ENCODE data around the gene ARHGEF39.

Gene ARHGEF39

GRCh38 chr9:35673132-35674024, 8.4 kb upstream of the ARHGEF39 start, which contains the start of gene CA9:
Gene CA9 (plus strand): TSS chr9:35673928. CDS start chr9:35673960, 32 bp downstream.
- DNase-seq = no peak

DNA sequence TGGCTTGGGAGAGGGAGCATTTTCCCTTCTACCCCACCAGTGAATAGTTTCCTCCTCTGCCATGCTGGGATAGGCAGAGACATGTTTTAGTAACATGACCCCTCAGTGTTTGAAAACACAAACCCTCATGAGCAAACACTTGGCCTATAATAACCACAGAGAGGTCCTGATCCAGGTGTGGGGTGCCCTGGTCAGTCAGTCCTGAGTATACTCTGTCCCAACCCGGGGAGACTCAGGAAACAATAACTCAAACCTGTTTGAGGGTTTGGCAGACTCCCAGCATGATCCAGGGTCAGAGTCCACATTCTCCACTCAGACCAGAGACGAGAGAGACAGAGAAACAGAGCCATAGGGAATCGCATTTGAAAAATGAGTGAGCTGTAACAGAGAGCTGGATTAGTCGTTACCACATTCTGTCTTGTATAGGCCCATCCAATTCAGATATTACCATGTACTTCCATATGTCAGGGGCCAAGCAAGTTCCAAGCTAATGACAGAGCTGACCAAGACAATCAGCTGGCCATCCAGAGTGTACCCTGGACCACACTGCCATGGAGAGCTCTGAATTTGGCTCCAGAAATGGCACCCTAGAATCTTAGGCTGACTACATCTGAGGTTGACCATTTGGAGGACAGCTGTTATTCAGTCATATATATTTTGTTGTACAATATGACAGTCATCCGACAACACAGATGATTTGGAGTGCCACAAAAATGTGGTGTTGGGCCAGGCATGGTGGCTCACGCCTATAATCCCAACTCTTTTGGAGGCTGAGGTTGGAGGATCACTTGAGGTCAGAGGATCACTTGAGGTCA, 4.5 kb upstream of the ARHGEF39 start:
- DNase-seq = no peak

DNA sequence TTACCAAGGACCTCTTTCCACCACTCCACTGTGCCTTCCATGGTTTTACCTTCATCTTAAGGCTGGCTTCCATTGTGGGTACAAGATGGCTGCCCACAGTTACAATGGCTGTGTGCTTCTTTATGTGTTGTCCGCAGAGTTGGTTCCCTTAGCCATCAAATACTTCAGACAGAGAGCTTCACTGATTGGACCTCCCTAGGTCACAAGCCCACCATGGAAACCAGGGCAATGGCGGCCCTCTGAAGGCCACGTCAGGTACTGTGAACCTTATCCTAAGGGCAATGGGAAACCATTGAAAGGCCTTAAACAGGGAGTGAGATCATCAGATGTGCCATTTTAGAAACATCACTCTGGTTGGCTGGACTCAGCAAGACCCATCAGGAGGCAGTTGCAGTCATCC, 2.9 kb upstream of the ARHGEF39 start:
- DNase-seq = no peak

- no peak for DNase-seq
These were observed 1.6 kb upstream of the ARHGEF39 start for GRCh38 chr9:35666549-35666948.

GRCh38 chr9:35666045-35666444, 1.1 kb upstream of the ARHGEF39 start:
- no peak for DNase-seq

- no peak for DNase-seq
These were observed 450 bp upstream of the ARHGEF39 start for GRCh38 chr9:35665471-35665818.

- no peak for DNase-seq
These were observed 2.6 kb downstream of the ARHGEF39 start for GRCh38 chr9:35662437-35662836.

- DNase-seq = peak; percentile 71
These were observed 3.1 kb downstream of the ARHGEF39 start for GRCh38 chr9:35661756-35662350.

GRCh38 chr9:35660966-35661415, 4.0 kb downstream of the ARHGEF39 start:
- DNase-seq = no peak

- DNase-seq = no peak
These were observed 5.7 kb downstream of the ARHGEF39 start for GRCh38 chr9:35659340-35659739.

DNA sequence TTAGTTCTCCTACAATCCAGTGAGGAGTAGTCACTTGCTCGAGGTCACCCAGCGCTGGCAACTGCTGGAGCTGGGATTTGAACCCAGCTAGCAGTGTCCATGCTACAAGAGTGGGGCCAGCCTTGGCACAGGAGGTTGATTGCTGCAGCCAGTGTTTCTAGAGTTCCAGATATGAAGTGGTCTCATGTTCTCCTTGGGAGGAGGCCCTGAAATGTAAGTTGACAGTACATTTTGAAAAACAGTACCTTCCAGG, 6.1 kb downstream of the ARHGEF39 start:
- no peak for DNase-seq

DNA sequence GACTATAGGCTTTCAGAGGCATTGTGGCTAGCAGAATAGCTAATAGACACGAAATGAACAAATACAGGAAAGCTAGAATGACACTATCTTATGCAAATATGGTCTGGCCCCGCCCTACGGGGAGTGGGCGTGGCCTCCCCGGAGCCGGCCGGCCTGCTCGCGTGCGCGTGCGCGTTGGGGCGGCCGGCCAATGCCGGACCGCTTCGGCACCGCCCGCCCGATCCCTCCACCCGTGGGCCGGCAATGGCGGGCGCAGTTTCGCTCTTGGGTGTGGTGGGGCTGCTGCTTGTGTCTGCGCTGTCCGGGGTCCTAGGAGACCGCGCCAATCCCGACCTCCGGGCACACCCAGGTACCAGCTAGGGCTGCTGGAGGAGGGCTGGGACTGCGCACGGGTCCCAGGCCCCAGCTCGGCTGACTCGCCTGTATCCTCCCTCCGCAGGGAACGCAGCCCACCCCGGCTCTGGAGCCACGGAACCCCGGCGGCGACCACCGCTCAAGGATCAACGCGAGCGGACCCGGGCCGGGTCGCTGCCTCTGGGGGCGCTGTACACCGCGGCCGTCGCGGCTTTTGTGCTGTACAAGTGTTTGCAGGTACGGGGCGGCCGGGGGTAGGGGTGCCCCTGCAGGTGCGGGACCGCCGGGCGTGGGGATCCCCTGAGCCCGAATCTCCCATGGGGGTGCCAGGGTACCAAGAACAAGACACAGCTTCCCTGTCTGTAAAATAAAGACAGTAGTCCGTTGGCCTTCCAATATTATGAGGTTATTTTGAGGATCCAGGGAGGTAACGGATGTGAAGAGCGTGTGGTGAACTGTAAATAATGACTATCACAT, 6.6 kb downstream of the ARHGEF39 start, which contains the start of gene CCDC107:
CCDC107 (plus strand) TSS at position 156 of the 831 bp plus-strand sequence; CDS start at position 244, 88 bp downstream.
- DNase-seq = peak; percentile 86

DNA sequence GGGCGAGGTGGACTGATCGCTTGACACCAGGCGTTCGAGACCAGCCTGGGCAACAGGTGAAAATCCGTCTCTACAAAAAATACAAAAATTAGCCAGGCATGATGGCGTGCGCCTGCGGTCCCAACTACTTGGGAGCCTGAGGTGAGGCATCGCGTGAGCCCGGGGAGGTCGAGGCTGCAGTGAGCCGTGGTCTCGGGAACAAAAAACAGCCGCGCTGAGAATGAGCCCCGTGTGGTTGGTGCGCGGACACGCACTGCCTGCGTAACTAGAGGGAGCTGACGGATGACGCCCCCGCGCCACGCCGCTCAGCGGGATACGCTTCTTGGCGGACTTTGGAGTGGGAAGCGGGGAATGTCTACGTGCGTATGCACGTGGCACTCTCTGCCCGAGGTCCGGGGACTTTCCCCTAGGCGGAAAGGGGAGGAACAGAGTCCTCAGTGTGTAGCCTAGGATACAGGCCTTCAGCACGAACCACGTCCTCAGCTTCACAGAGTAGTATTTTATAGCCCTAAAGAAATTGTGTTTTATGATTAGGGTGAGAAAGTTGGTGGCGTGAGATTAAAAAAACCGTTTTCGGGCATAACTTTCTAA, 7.4 kb downstream of the ARHGEF39 start, which contains the start of gene RMRP:
RMRP (minus strand) TSS at position 474 of the 591 bp plus-strand sequence.
- DNase-seq = peak; percentile 91

GRCh38 chr9:35656831-35657545, 8.0 kb downstream of the ARHGEF39 start:
- no peak for DNase-seq

DNA sequence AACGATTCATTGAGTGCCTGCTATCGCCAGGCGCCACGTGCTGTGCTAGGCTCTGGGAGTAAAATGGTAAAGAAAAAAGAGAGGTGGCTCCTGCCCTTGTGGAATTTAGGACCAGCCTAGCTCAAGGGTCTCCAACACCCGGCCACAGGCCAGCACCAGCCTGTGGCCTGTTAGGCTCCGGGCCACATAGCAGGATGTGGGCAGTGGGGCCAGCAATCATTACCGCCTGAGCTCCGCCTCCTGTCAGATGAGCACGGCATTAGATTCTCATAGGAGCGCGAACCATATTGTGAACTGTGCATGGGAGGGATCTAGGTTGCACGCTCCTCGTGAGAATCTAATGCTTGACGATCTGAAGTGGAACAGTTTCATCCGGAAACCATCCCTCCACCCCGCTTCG, 8.6 kb downstream of the ARHGEF39 start:
- no peak for DNase-seq

DNA sequence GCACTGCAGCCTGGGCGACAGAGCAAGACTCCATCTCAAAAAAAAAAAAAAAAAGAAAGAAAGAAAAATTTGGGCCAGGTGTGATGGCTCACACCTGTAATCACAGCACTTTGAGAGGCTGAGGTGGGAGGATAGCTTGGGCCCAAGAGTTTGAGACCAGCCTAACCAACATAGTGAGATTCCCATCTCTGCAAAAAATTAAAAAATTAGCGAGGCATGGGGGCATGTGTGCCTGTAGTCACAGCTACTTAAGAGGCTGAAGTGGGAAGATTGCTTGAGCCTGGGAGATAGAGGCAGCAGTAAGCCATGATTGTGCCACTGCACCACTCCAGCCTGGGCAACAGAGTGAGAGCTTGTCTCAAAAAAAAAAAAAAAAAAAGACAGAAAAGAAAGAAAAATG, 11.4 kb downstream of the ARHGEF39 start:
- DNase-seq = no peak

DNA sequence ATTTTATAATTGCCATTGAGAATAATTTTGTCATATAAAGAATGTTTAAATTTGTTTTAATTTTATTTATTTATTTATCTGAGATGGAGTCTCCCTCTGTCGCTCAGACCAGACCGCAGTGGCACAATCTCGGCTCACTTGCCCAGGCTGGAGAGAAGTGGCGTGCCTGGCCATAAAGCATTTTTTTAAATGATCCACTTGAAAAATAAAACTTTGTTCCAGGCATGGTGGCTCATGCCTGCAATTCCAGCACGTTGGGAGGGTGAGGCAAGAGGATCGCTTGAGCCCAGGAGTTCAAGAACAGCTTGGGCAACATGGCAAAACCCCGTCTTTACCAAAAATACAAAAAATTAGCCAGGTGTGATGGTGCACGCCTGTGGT, 12.2 kb downstream of the ARHGEF39 start:
- DNase-seq = no peak

DNA sequence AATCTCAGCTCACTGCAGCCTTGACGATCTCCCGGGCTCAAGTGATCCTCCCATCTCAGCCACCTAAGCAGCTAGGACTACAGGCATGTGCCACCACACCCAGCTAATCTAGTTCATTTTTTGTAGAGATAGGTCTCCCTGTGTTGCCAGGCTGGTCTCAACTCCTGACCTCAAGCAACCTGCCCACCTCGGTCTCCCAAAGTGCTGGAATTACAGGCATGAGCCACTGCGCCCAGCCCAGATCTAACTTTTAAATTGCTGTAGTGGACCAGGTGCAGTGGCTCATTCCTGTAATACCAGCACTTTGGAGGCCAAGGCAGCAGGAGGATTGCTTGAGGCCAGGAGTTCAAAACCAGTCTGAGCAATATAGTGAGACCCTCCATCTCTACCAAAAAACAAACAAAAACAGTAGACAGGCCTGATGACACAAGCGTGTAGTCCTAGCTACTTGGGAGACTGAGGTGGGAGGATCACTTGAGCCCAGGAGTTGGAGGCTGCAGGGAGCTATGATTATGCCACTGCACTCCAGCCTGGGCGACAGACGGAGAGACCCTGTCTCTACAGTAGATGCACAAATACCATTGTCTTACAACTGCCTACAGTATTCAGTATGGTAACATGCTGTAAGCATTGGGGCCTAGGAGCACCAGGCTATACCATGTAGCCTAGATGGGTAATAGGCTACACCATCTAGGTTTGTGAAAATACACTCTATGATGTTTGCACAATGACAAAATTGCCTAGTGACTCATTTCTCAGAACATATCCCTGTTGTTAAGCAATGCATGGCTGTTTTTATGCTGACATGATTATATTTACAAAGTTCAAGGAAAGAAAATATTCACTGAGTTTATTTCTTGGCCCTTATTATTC, 12.8 kb downstream of the ARHGEF39 start:
- DNase-seq = no peak

GRCh38 chr9:35650341-35651158, 14.4 kb downstream of the ARHGEF39 start, which contains the start of gene SIT1:
Gene SIT1 (minus strand): TSS chr9:35650931. CDS start chr9:35650853, 78 bp downstream.
- DNase-seq = peak; percentile 48
